ENCODE results near the gene POMGNT1. TPM values are rescaled to one million over a fixed set of nuclear protein-coding genes. Genes with fewer than 3 reads are reported as not detected.

The POMGNT1 gene
- total RNA-seq, 4 donors from 2014 or later = 23.9 to 36.7 (median 28.1) TPM

GRCh38 chr1:46219551-46220520 is 21.6 kb upstream of the POMGNT1 start:
- no peak for DNase-seq
- no peak for TF ChIP-seq POLR2A (IDR thresholded peaks at IDR 0.05)
- TF ChIP-seq CTCF (IDR thresholded peaks at IDR 0.05) = no peak
- 61 to 69% methylated on average over 5 to 11 of the region's 18 CpGs for WGBS, 2 donors
- Histone ChIP-seq H3K27me3 (no peaks in the 10 kb centered on the region), H3K36me3 (peaks cover 0 to 17% (median 0%) of the 10 kb centered on the region in 3 donors), H3K27ac (peak overlapping the region in 3 of 4 donors; percentile 80 to 87 (median 86)), H3K9me3 (no peaks in the 10 kb centered on the region), H3K4me1 (peaks cover 0 to 37% (median 5%) of the 10 kb centered on the region in 3 donors), H3K4me3 (no peak overlapping the region)
- intact Hi-C loops (cut with DNase I) = loop anchor here (2.0 to 5.0 kb wide), 2 partner anchors 38 to 183 kb away; no protein-coding TSS in a partner anchor

GRCh38 chr1:46218443-46218842 is 20.2 kb upstream of the POMGNT1 start:
- Histone ChIP-seq H3K27me3 (no peaks in the 10 kb centered on the region), H3K27ac (peak overlapping the region; percentile 77 to 87 (median 83)), H3K36me3 (peaks cover 0 to 17% (median 0%) of the 10 kb centered on the region in 3 donors), H3K4me1 (peaks cover 0 to 32% (median 5%) of the 10 kb centered on the region in 3 donors), H3K4me3 (no peak overlapping the region), H3K9me3 (no peaks in the 10 kb centered on the region)
- DNase-seq = no peak
- intact Hi-C loops (cut with DNase I) = no loop called here
- TF ChIP-seq POLR2A (IDR thresholded peaks at IDR 0.05) (no peak), CTCF (IDR thresholded peaks at IDR 0.05) (no peak)
- 28 to 52% methylated on average over 8 of the region's 8 CpGs for WGBS, 2 donors

DNA sequence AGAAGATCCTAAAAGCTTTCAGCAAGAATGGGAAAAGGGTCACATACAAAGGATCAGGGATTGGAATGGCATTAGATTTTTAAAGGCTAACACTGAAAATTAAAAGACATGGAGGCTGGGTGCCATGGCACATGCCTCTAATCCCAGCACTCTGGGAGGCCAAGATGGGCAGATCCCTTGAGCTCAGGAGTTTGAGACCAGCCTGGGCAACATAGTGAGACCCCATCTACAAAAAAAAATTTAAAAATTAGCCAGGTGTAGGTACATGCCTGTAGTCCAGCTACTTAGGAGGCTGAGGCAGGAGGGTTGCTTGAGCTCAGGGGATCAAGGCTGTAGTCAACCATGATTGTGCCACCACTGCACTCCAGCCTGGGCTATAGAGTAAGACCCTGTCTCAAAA is 17.3 kb upstream of the POMGNT1 start:
- no peak for TF ChIP-seq CTCF (IDR thresholded peaks at IDR 0.05)
- no peak for TF ChIP-seq POLR2A (IDR thresholded peaks at IDR 0.05)
- Histone ChIP-seq H3K4me1 (peaks cover 0 to 27% (median 5%) of the 10 kb centered on the region in 3 donors), H3K9me3 (no peaks in the 10 kb centered on the region), H3K36me3 (peaks cover 0 to 6% (median 0%) of the 10 kb centered on the region in 3 donors), H3K4me3 (no peak overlapping the region), H3K27me3 (no peaks in the 10 kb centered on the region), H3K27ac (no peak overlapping the region)
- intact Hi-C loops (cut with DNase I) = no loop called here
- no peak for DNase-seq

DNA sequence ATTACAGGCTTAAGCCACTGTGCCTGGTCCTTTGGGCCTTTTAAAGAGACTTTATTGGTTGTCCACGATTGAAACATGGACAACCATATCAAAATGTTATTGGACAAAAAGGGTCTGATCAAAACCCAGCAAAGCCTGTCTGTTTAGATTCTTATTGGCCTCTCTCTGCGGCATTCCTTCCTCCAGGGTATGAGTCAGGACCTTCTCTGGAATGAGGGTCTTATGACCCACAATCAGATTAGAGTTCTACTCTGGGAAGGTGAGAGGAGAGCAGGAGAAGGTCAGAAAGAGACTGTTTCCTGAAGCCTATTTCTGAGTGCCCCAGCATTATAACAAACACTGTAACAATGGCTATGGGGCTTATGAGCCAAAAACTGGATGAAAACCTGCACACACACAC is 12.8 kb upstream of the POMGNT1 start:
- intact Hi-C loops (cut with DNase I) = no loop called here
- Histone ChIP-seq H3K9me3 (no peaks in the 10 kb centered on the region), H3K4me1 (peaks cover 0 to 7% (median 0%) of the 10 kb centered on the region in 3 donors), H3K36me3 (peaks cover 0 to 10% (median 0%) of the 10 kb centered on the region in 3 donors), H3K27me3 (no peaks in the 10 kb centered on the region), H3K27ac (no peak overlapping the region), H3K4me3 (no peak overlapping the region)
- no peak for DNase-seq
- TF ChIP-seq CTCF (IDR thresholded peaks at IDR 0.05) (no peak), POLR2A (IDR thresholded peaks at IDR 0.05) (no peak)
- WGBS, 2 donors = 70 to 75% methylated on average over 2 of the region's 2 CpGs

DNA sequence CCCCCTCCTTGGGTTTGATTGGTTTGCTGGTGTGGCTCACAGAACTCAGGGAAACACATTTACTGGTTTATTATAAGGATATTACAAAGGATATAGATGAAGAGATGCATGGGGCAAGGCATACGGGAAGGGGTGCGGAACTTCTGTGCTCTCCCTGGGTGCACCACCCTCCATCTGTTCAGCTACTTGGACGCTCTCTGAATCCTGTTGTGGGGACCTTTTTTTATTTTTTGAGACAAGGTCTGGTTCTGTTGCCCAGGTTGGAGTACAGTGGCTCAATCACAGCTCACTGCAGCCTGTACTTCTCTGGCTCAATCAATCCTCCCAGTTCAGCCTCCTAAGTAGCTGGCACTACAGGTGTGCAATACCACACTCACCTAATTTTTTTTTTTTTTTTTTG is 12.3 kb upstream of the POMGNT1 start:
- peaks cover 0 to 10% (median 0%) of the 10 kb centered on the region in 3 donors for H3K36me3 ChIP-seq
- no peak for DNase-seq
- peaks cover 3 to 12% (median 4%) of the 10 kb centered on the region in 3 donors for H3K4me1 ChIP-seq
- intact Hi-C loops (cut with DNase I) = no loop called here
- no peak for TF ChIP-seq CTCF (IDR thresholded peaks at IDR 0.05)
- TF ChIP-seq POLR2A (IDR thresholded peaks at IDR 0.05) = no peak
- H3K4me3 ChIP-seq = no peak overlapping the region
- no peak overlapping the region for H3K27ac ChIP-seq
- no peaks in the 10 kb centered on the region for H3K9me3 ChIP-seq
- no peaks in the 10 kb centered on the region for H3K27me3 ChIP-seq
- 80 to 100% methylated on average over 3 of the region's 3 CpGs for WGBS, 2 donors

Data from esophagus squamous epithelium (tissue), 5 donors.